Measurements from ENCODE around the gene ACSS1.

Gene ACSS1

GRCh38 chr20:24965065-24965919, 92.6 kb downstream of the ACSS1 start:
- H3K4me3 ChIP-seq (ENCODE audit: low read depth, low read length) = no peak overlapping the region
- no peak for TF ChIP-seq CTCF (IDR thresholded peaks at IDR 0.05; ENCODE audit: insufficient read depth, low read depth, low read length, missing control alignments)
- no peak for DNase-seq (ENCODE audit: low read depth)

DNA sequence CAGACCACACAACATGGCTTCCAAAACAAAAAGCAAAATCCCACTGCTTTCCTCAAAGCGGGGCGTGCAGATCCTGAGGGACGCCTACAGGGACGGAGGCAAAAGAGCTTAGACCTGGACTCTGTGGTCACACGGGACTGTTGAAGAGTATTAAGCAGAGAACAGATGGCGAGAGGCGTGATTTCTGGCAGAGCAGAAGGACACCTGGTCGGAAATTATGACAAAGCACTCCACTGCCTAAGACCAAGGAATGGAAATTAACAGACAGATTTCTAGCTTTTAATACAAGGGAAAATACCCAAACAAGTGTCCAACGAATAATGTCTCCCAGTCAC, 93.5 kb downstream of the ACSS1 start:
- H3K4me3 ChIP-seq (ENCODE audit: low read depth, low read length) = no peak overlapping the region
- DNase-seq (ENCODE audit: low read depth) = no peak
- no peak for TF ChIP-seq CTCF (IDR thresholded peaks at IDR 0.05; ENCODE audit: insufficient read depth, low read depth, low read length, missing control alignments)

DNA sequence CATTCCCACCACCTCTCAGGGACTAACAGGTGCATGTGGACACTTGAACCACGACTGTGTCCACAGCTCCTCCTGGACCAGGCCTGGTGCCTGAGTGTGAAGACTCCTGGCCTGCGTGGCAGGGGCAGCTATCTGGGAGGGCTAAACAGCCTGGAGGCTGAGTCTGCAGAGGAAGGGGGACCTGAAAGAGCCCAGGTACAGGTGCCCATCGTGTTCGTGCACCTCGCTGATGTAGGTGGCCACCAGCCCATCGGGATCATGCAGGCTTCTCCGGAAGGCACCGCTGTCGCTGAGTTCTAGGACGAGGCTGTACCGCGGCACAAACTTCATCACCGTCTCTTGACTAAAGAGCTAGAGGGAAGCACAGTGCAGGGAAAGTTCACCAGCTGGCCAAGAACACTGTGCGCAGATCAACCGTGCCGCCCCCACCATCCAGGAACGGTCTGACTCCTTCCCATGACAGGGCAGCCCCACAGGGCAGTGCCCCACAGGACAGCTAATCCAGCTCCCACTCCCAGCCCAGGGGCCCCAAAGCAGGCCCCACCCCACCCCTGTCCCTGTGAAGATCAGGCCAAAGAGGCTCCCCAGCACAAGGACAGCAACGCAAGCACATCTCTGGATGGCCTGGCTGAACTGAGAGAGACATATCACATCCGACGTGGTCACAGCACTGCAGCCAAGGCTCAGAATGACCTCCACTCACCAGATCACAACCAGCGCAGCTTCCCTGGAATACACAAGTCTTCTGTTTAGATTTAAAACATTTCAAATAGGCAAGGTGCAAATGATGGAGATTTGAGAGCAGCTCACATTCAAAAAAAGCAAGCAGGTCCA, 94.0 kb downstream of the ACSS1 start:
- H3K4me3 ChIP-seq (ENCODE audit: low read depth, low read length) = no peak overlapping the region

GRCh38 chr20:24962510-24962909, 95.4 kb downstream of the ACSS1 start:
- no peak for TF ChIP-seq CTCF (IDR thresholded peaks at IDR 0.05; ENCODE audit: insufficient read depth, low read depth, low read length, missing control alignments)
- no peak overlapping the region for H3K4me3 ChIP-seq (ENCODE audit: low read depth, low read length)
- no peak for DNase-seq (ENCODE audit: low read depth)

More for the DNA sequence above, 94.0 kb downstream of the ACSS1 start:
- no peak for DNase-seq (ENCODE audit: low read depth)
- TF ChIP-seq CTCF (IDR thresholded peaks at IDR 0.05; ENCODE audit: insufficient read depth, low read depth, low read length, missing control alignments) = no peak

DNA sequence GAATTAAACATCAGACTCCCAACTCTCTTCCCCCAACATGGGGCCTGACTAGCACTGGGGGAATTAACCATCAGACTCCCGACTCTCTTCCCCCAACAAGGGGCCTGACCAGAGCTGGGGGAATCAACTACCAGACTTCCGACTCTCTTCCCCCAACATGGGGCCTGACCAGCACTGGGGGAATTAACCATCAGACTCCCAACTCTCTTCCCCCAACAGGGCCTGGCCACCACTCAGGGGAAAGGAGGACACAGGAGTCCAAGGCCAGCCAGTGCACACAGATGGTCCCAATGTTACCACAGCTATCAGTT, 95.8 kb downstream of the ACSS1 start:
- H3K4me3 ChIP-seq (ENCODE audit: low read depth, low read length) = no peak overlapping the region
- DNase-seq (ENCODE audit: low read depth) = no peak
- no peak for TF ChIP-seq CTCF (IDR thresholded peaks at IDR 0.05; ENCODE audit: insufficient read depth, low read depth, low read length, missing control alignments)

DNA sequence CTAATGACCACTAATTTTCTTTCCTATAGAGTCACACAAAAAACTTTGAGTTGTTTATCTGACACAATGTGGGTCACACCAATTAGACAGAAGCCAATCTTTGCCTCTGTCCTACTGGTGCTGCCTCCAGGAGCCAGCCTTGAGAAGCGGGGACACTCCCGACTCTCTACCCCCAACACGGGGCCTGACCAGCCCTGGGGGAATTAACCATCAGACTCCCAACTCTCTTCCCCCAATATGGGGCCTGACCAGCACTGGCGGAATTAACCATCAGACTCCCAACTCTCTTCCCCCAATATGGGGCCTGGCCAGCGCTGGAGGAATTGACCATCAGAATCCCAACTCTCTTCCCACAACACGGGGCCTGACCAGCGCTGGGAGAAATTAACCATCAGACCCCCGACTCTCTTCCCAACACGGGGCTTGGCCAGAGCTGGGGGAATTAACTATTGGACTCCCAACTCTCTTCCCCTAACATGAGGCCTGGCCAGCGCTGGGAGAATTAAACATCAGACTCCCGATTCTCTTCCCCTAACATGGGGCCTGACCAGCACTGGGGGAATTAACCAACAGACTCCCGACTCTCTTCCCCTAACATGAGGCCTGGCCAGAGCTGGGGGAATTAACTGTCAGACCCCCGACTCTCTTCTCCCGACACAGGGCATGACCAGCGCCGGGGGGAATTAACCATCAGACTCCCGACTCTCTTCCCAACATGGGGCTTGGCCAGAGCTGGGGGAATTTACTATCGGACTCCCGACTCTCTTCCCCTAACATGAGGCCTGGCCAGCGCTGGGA, 96.4 kb downstream of the ACSS1 start:
- no peak overlapping the region for H3K4me3 ChIP-seq (ENCODE audit: low read depth, low read length)
- no peak for DNase-seq (ENCODE audit: low read depth)
- TF ChIP-seq CTCF (IDR thresholded peaks at IDR 0.05; ENCODE audit: insufficient read depth, low read depth, low read length, missing control alignments) = no peak

Measured in GM12865 (cell line).